IMR-90 (cell line): Measurements from ENCODE around the gene ZBTB48. TPM values are rescaled to one million over a fixed set of nuclear protein-coding genes. Genes with fewer than 3 reads are reported as not detected.
A peak's percentile ranks its signal among the peaks of the same experiment; 100 is the strongest.

Experiments
- ATAC-seq: fragments of 200-7000 bp; cut with Tn5 transposase; 2 replicates; pipeline ENCODE4 v1.9.1; 2020; ENCODE audit warnings: low read depth, mild to moderate bottlenecking, moderate library complexity
- BruUV-seq: library from RNA; stranded (reverse); fragments of 400-500 nt; replicated peaks from 2 replicates; lab custom pipeline; 2021; lab: Mats Ljungman, UMichigan
- CTCF ChIA-PET: fragments of 300-600 bp; formaldehyde crosslinking; extraction: SDS; loops from one replicate; lab custom pipeline; 2021; ENCODE audit warnings: antibody characterized with exemption; lab: Yijun Ruan, JAX
- POLR2A ChIA-PET: fragments of 300-600 bp; sonication (Branson Sonifier 250); formaldehyde crosslinking; loops from one replicate; lab custom pipeline; 2022; ENCODE audit warnings: antibody characterized with exemption; ENCODE audit not compliant: unreplicated experiment; lab: Charles Lee
- DNase-seq: peaks from one replicate; pipeline ENCODE4 v3.0.0; 2013
- H2AFZ ChIP-seq: replicated peaks from 2 replicates; pipeline ENCODE3; 2013; ENCODE audit warnings: low read length, mild to moderate bottlenecking; ENCODE audit not compliant: poor library complexity
- H2AK5ac ChIP-seq: 2 replicates; pipeline ENCODE4 v1.6.1; 2013; ENCODE audit warnings: low read depth, low read length, inconsistent platforms
- H2AK9ac ChIP-seq: replicated peaks from 2 replicates; pipeline ENCODE3; 2013; ENCODE audit warnings: mild to moderate bottlenecking, low read depth, low read length, moderate library complexity; ENCODE audit not compliant: poor library complexity
- H2BK120ac ChIP-seq: 2 replicates; pipeline ENCODE4 v1.6.1; 2013; ENCODE audit warnings: low read depth, low read length, inconsistent platforms
- H2BK15ac ChIP-seq: 3 replicates; pipeline ENCODE4 v1.6.1; 2013; ENCODE audit warnings: low read depth, low read length, inconsistent platforms
- H2BK20ac ChIP-seq: 2 replicates; pipeline ENCODE4 v1.6.1; 2013; ENCODE audit warnings: low read depth, mild to moderate bottlenecking, inconsistent platforms, low read length, moderate library complexity
- H2BK5ac ChIP-seq: 2 replicates; pipeline ENCODE4 v1.6.1; 2013; ENCODE audit warnings: mild to moderate bottlenecking, low read depth, low read length, inconsistent platforms; ENCODE audit not compliant: poor library complexity, severe bottlenecking
- H3K14ac ChIP-seq: replicated peaks from 2 replicates; pipeline ENCODE4 v1.6.1; 2013; ENCODE audit warnings: low read depth, low read length, inconsistent platforms
- H3K18ac ChIP-seq: 2 replicates; pipeline ENCODE4 v1.6.1; 2013; ENCODE audit warnings: low read depth, low read length, control low read depth
- H3K23ac ChIP-seq: 2 replicates; pipeline ENCODE4 v1.6.1; 2013; ENCODE audit warnings: low read depth, low read length, inconsistent platforms
- H3K27ac ChIP-seq: 2 replicates; pipeline ENCODE4 v1.5.1; 2013; ENCODE audit warnings: mild to moderate bottlenecking, control low read depth, low read length; ENCODE audit not compliant: insufficient read depth
- H3K27me3 ChIP-seq: 2 replicates; pipeline ENCODE4 v1.6.1; 2013; ENCODE audit warnings: low read length; ENCODE audit not compliant: control insufficient read depth, insufficient read depth
- H3K36me3 ChIP-seq: 2 replicates; pipeline ENCODE4 v1.6.1; 2013; ENCODE audit warnings: low read length, mixed read lengths; ENCODE audit not compliant: control insufficient read depth, insufficient read depth
- H3K4ac ChIP-seq: 2 replicates; pipeline ENCODE4 v1.6.1; 2013; ENCODE audit warnings: low read depth, low read length, inconsistent platforms
- H3K4me1 ChIP-seq: 2 replicates; pipeline ENCODE4 v1.6.1; 2013; ENCODE audit warnings: low read length, mixed read lengths; ENCODE audit not compliant: control insufficient read depth, insufficient read depth
- H3K4me2 ChIP-seq: 2 replicates; pipeline ENCODE4 v1.6.1; 2013; ENCODE audit warnings: low read depth, mild to moderate bottlenecking, control low read depth, low read length, moderate library complexity
- H3K4me3 ChIP-seq: 2 replicates; pipeline ENCODE4 v1.5.1; 2013; ENCODE audit warnings: low read depth, mild to moderate bottlenecking, control low read depth, low read length, moderate library complexity; ENCODE audit not compliant: insufficient read depth
- H3K56ac ChIP-seq: 2 replicates; pipeline ENCODE4 v1.6.1; 2013; ENCODE audit warnings: low read length, inconsistent platforms; ENCODE audit not compliant: insufficient read depth; ENCODE audit errors: extremely low read depth
- H3K79me1 ChIP-seq, 2 experiments: 2 replicates each; pipeline ENCODE4 v1.6.1; 2013; ENCODE audit warnings: low read length in 2 of 2, inconsistent platforms in 1 of 2, low read depth in 1 of 2
- H3K9ac ChIP-seq: 2 replicates; pipeline ENCODE4 v1.6.1; 2013; ENCODE audit warnings: low read depth, low read length, control low read depth
- H3K9me1 ChIP-seq: 2 replicates; pipeline ENCODE4 v1.6.1; 2013; ENCODE audit warnings: low read length, inconsistent platforms; ENCODE audit not compliant: insufficient read depth
- H3K9me3 ChIP-seq: 2 replicates; pipeline ENCODE4 v1.6.1; 2013; ENCODE audit warnings: low read length; ENCODE audit not compliant: control insufficient read depth, insufficient read depth
- H4K20me1 ChIP-seq: 2 replicates; pipeline ENCODE4 v1.6.1; 2013; ENCODE audit warnings: low read length, inconsistent platforms; ENCODE audit not compliant: insufficient read depth
- H4K5ac ChIP-seq: 2 replicates; pipeline ENCODE4 v1.6.1; 2013; ENCODE audit warnings: mild to moderate bottlenecking, low read depth, low read length, control low read depth
- H4K8ac ChIP-seq, 2 experiments: 2 replicates each; pipeline ENCODE4 v1.6.1; 2013; ENCODE audit warnings: low read depth in 2 of 2, low read length in 2 of 2, control low read depth in 1 of 2, inconsistent platforms in 1 of 2
- H4K91ac ChIP-seq: 2 replicates; pipeline ENCODE4 v1.6.1; 2013; ENCODE audit warnings: low read depth, low read length, inconsistent platforms; ENCODE audit not compliant: insufficient read depth
- CEBPB ChIP-seq: IDR thresholded peaks from 2 replicates; pipeline ENCODE4 v1.6.1; 2012; ENCODE audit warnings: low read depth, low read length, improper control_type of control experiment
- CHD1 ChIP-seq: IDR thresholded peaks from 2 replicates; pipeline ENCODE4 v1.6.1; 2012; ENCODE audit warnings: low read depth, low read length, improper control_type of control experiment
- CTCF ChIP-seq: conservative IDR thresholded peaks from 2 replicates; pipeline ENCODE4 v1.5.1; 2012; ENCODE audit warnings: mild to moderate bottlenecking, low read depth, low read length, improper control_type of control experiment
- MAZ ChIP-seq: IDR thresholded peaks from 2 replicates; pipeline ENCODE4 v1.6.1; 2012; ENCODE audit warnings: low read depth, mild to moderate bottlenecking, low read length, improper control_type of control experiment, moderate library complexity, borderline replicate concordance
- POLR2A ChIP-seq: IDR thresholded peaks from 2 replicates; pipeline ENCODE4 v1.6.1; 2012; ENCODE audit warnings: mild to moderate bottlenecking, low read depth, low read length
- RAD21 ChIP-seq: IDR thresholded peaks from 2 replicates; pipeline ENCODE4 v1.6.1; 2012; ENCODE audit warnings: low read length, improper control_type of control experiment
- RCOR1 ChIP-seq: IDR thresholded peaks from 2 replicates; pipeline ENCODE4 v1.6.1; 2012; ENCODE audit warnings: mild to moderate bottlenecking, low read length, improper control_type of control experiment; ENCODE audit not compliant: insufficient replicate concordance
- RFX5 ChIP-seq: IDR thresholded peaks from 2 replicates; pipeline ENCODE4 v1.8.0; 2012; ENCODE audit warnings: low read depth, mild to moderate bottlenecking, low read length, moderate library complexity
- WGBS, 2 experiments: methylation state at CpG; one replicate each; pipeline versions ENCODE4 v1.1.5 to v1.1.7; 2013; ENCODE audit warnings: missing lambda C conversion rate in 2 of 2; ENCODE audit not compliant: insufficient read length in 1 of 2; ENCODE audit errors: extremely low coverage in 2 of 2; 5-methylcytosine and 5-hydroxymethylcytosine counted together
- dilution Hi-C: fragments of 300-500 bp; cut with HindIII; formaldehyde crosslinking; loops from one replicate; pipeline ENCODE4 v1.14.3; 2018; ENCODE audit warnings: low sequenced_read_pairs; ENCODE audit not compliant: unreplicated experiment
- in situ Hi-C: fragments of 300-500 bp; cut with MboI; formaldehyde crosslinking; loops from 3 replicates; pipeline ENCODE4 v1.14.3; 2019; ENCODE audit warnings: low sequenced_read_pairs, inconsistent platforms, mixed read lengths
- intact Hi-C: fragments of 100-400 bp; cut with micrococcal nuclease; formaldehyde crosslinking; loops from 2 replicates; pipeline ENCODE4 v1.10.0; 2022
- polyA plus RNA-seq, 3 experiments: library from polyadenylated mRNA; depleted of rRNA; stranded (reverse); fragments of >200 nt; gene quantifications; 2 replicates each; pipeline ENCODE4 v1.2.3, GENCODE V29; 2012; ENCODE audit warnings: low replicate concordance in 1 of 3
- total RNA-seq: library from RNA; depleted of rRNA; stranded (reverse); fragments of >200 nt; gene quantifications from 2 replicates; pipeline ENCODE4 v1.2.3, GENCODE V29; 2012
- TF ChIP-seq, protein P1 (sequence below): fragments of 150-350 bp; IDR thresholded peaks from 2 replicates; pipeline ENCODE4 v1.6.1; 2017; ENCODE audit warnings: mild to moderate bottlenecking, antibody characterized with exemption, low read length, low read depth

ZBTB48 gene
- total and polyA plus RNA-seq, 2 of the 4 experiments (the other 2 are of a cell fraction): 9.3 to 17.5 TPM

DNA sequence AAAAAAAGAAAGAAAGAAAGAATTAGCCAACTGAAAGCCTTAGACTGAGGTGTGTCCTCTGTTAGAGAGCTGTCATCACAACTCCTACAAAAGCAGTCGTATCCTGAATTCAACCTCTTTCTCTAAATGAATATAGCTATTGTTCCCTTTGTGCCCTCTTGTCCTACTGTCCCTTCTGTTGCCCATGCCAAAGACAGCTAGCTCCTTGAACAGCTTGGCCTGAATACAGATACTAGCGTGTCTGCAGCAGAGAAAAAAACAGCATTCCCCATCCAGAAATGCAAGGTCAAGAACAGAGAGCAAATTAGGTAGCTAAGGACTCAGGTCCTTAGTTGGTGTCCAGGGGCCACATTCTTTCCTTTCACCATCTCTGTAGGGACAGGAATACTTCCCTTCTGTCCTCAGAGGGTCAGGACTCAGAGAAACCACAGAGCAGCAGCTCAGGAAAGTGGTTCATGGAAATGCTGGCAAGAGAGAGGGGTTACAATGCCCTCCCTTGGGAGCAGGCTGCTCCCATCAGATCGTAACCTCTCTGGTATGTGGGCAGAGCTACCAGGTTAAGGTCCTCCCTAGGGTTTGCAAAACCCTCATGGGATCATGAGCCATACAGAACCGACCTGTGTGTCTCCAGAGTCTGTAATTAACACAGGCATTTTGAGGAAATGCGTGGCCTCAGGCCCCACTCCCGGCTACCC lies 1.8 kb upstream of the ZBTB48 start:
- no peak overlapping the region for H4K91ac ChIP-seq
- no peak overlapping the region for H3K9ac ChIP-seq
- POLR2A ChIA-PET: no interaction called here
- no peak for DNase-seq
- H2AK5ac ChIP-seq: no peak overlapping the region
- H2BK5ac ChIP-seq: no peak overlapping the region
- no peak overlapping the region for H2BK15ac ChIP-seq
- no peak for TF ChIP-seq RAD21
- no peak for TF ChIP-seq CEBPB
- no peak for TF ChIP-seq MAZ
- TF ChIP-seq CHD1: no peak
- TF ChIP-seq CTCF: no peak
- no peak for TF ChIP-seq RCOR1
- TF ChIP-seq POLR2A: no peak
- TF ChIP-seq, protein P1, sequence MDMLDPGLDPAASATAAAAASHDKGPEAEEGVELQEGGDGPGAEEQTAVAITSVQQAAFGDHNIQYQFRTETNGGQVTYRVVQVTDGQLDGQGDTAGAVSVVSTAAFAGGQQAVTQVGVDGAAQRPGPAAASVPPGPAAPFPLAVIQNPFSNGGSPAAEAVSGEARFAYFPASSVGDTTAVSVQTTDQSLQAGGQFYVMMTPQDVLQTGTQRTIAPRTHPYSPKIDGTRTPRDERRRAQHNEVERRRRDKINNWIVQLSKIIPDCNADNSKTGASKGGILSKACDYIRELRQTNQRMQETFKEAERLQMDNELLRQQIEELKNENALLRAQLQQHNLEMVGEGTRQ: no peak
- no peak for TF ChIP-seq RFX5
- H2BK20ac ChIP-seq: no peak overlapping the region
- no peak overlapping the region for H3K4me3 ChIP-seq
- H3K23ac ChIP-seq: no peak overlapping the region
- 0 out of 2 replicates have a peak, but pooled peaks cover 3% of the 10 kb centered on the region for H3K36me3 ChIP-seq
- H3K4me2 ChIP-seq: no peak overlapping the region
- H4K8ac ChIP-seq: no peak overlapping the region
- H3K14ac ChIP-seq: no peak overlapping the region
- H3K4ac ChIP-seq: no peak overlapping the region
- no peak overlapping the region for H2BK120ac ChIP-seq
- CTCF ChIA-PET: no interaction called here
- peaks cover 10 to 28% of the 10 kb centered on the region in 2 experiments for H3K79me1 ChIP-seq
- H4K20me1 ChIP-seq: peaks cover 3% of the 10 kb centered on the region; the same call in 1 of the 2 replicates
- intact Hi-C loops: no loop called here
- H2AFZ ChIP-seq: no peak overlapping the region
- H4K5ac ChIP-seq: no peak overlapping the region
- H3K9me3 ChIP-seq: no peaks in the 10 kb centered on the region
- BruUV-seq: no TSS peak
- 92% methylated on average over 2 of the region's 6 CpGs; no CpG with 5 or more reads in 1 of the 2 experiments for whole genome bisulfite sequencing, 2 experiments
- peaks cover 13% of the 10 kb centered on the region for H3K9me1 ChIP-seq
- H3K27me3 ChIP-seq: no peaks in the 10 kb centered on the region; the same call in 1 of the 2 replicates
- H3K27ac ChIP-seq: no peak overlapping the region
- H3K56ac ChIP-seq: no peak overlapping the region
- dilution Hi-C loops: no loop called here
- in situ Hi-C loops: no loop called here
- H3K4me1 ChIP-seq: peaks cover 11% of the 10 kb centered on the region
- ATAC-seq: no peak
- H2AK9ac ChIP-seq: peak overlapping the region; percentile 72
- no peak overlapping the region for H3K18ac ChIP-seq
